PC-3 (cell line): Measurements from ENCODE around the gene TBX1.

ENCODE experiments used
- EZH2phosphoT487 ChIP-seq: fragments of 300-600 bp; sonication (generic); IDR thresholded peaks from 2 replicates; pipeline ENCODE4 v1.6.1; 2018; ENCODE audit warnings: mild to moderate bottlenecking, antibody characterized with exemption, low read length, borderline replicate concordance
- TF ChIP-seq, protein P1 (sequence below): fragments of 300-600 bp; sonication (generic); conservative IDR thresholded peaks from 2 replicates; pipeline ENCODE4 v1.5.1; 2017; ENCODE audit warnings: antibody characterized with exemption, low read depth, mild to moderate bottlenecking, low read length

GRCh38 chr22:19718456-19719049 is 42.0 kb upstream of the TBX1 start:
- TF ChIP-seq, protein P1, sequence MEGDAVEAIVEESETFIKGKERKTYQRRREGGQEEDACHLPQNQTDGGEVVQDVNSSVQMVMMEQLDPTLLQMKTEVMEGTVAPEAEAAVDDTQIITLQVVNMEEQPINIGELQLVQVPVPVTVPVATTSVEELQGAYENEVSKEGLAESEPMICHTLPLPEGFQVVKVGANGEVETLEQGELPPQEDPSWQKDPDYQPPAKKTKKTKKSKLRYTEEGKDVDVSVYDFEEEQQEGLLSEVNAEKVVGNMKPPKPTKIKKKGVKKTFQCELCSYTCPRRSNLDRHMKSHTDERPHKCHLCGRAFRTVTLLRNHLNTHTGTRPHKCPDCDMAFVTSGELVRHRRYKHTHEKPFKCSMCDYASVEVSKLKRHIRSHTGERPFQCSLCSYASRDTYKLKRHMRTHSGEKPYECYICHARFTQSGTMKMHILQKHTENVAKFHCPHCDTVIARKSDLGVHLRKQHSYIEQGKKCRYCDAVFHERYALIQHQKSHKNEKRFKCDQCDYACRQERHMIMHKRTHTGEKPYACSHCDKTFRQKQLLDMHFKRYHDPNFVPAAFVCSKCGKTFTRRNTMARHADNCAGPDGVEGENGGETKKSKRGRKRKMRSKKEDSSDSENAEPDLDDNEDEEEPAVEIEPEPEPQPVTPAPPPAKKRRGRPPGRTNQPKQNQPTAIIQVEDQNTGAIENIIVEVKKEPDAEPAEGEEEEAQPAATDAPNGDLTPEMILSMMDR: no peak
- TF ChIP-seq EZH2phosphoT487: no peak
